NCI-H146 treated with DMSO at 0.1 percent for 48 hours (cell line): ENCODE results near the gene ARHGAP8.

Source experiments
- DNase-seq: peaks from one replicate; lab custom pipeline; 2025; ENCODE audit not compliant: unreplicated experiment; lab: John Stamatoyannopoulos, UW

The ARHGAP8 gene

GRCh38 chr22:44724859-44725258 is 27.5 kb upstream of the ARHGAP8 start:
- DNase-seq: no peak

GRCh38 chr22:44726439-44726838 is 25.9 kb upstream of the ARHGAP8 start:
- DNase-seq: no peak

DNA sequence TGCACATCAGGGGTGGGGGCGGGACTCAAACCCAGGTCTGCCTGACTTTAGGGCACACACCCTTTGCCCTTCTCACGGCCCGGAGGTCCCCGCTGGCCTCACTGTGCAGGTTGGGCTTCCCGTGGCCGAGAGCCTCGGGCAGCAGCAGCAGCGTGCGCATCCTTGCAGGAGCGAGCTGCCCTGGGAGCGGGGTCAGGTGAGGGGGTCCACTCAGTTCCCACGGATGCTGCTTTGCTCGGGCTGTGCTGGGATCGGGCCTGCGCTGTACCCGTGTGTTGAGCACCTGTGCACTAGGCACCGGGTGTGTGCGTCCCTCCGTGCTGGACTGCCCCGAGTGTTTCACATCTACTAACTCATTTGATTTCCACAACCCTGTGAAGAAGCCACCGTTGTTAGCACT is 25.2 kb upstream of the ARHGAP8 start:
- DNase-seq: no peak

- DNase-seq: no peak
These were observed 24.7 kb upstream of the ARHGAP8 start for GRCh38 chr22:44727709-44728108.

DNA sequence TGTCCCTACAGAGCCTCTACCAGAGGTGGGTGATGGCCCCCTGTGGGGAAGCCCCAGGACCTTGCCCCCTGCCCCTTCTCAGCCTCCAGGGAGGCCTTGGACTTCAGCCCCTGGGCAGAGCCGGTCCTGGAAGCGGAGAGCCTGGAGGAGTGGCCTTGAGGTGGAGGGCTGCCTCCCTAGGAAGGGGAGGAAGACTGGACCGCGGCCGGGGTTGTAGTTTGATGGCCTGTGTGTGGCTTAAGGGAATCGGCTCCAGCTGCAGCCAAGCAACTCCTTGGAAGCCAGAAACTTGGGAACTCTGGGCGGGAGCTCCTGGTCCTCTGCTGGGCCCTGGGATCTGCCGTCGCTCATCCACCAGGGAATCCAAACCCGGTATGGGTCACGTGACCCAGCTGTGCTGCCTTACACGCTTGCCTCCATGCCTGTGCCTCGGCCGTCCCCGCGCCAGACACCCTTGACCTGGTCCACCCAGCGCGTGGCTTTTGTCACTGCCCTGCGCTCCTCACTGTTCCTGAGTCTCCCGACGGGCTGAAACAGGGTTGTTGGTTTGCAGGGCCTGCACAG is 23.5 kb upstream of the ARHGAP8 start:
- DNase-seq: no peak

DNA sequence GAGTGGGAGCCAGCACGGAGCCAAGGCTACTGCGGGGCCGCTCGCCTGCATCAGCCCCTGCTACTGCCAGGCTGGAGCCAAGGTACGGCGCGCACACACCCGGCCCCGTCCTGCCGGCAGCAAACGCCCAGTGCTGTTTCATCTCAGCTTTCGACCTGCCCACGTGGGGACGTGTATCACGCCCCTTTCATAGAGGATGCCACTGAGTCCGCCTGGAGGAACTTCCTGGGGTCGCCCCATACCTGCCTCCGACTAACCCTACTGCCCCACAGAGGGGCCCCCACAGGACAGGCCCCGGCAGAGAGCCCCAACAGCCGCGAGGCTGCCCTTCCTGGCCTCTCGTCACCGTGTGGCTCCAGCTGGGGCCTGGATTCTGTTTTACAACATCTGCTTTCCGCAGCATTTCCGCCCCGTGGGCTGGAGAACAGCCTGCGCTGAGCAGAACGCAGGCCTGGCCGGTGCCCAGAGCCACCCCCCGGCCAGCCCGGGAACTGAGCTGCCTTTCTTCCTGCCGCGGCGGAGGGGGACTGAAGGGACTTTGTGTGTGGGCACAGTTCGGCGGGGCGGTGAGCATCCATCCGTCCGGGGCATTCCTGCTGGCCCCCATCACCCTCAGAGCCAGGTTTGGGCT is 22.9 kb upstream of the ARHGAP8 start:
- DNase-seq: no peak

DNA sequence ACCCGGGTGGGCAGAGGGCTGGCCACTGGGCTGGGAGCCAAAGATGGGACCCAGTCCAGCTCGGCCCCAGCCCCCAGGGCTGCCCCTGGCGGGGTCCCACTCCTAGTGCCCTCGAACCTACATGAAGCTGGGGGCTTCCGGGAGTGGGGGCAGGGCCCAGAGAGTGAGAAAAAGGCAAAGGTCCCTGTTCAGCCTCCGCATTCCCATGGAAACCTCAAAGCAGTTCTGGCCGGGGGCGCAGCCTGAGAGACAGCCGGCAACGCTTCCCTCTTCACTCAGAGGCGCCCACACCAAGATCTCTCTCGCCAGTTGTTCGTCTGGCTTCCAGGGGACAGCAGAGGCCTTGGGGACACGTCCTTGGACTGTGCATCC is 22.4 kb upstream of the ARHGAP8 start:
- DNase-seq: no peak

DNA sequence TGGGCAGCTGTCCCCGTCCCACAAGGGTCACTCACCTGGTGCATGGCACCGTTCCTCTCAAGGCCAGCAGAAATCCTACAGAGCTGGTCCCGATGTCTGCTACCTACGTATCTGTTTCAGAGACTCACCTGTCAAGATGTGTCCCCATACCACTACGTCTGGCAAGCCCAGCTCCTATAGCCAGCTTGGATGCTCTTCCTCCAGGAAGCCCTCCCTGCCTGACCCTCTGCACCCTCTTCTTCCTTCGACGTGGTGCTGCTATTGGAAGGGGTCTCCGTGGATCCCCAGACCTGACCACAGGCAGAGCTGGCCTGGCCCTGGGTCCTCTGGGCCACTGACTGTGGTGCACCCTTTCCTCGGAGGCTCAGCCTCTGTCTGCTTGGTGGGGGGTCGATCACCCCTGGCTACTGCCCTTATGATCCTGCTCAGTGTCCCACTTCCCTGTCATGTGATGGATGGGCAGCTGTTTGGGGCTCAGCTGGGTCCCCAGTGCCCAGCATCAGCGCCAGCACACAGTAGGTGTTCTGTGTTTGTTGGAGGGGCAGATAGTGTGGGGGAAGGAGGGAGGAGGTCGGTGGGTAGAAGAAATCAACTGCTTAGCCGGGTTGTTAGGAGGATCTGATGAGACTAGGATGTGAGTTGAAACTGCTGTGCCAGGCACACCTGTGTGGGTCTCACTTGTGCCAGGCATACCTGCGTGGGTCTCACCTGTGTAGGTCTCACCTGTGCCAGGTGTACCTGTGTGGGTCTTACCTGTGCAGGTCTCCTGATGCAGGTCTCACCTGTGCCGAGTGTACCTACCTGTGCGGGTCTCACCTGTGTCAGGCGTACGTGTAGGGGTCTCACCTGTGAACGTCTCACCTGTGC is 21.7 kb upstream of the ARHGAP8 start:
- DNase-seq: no peak

GRCh38 chr22:44731357-44731970 is 20.9 kb upstream of the ARHGAP8 start:
- no peak for DNase-seq

DNA sequence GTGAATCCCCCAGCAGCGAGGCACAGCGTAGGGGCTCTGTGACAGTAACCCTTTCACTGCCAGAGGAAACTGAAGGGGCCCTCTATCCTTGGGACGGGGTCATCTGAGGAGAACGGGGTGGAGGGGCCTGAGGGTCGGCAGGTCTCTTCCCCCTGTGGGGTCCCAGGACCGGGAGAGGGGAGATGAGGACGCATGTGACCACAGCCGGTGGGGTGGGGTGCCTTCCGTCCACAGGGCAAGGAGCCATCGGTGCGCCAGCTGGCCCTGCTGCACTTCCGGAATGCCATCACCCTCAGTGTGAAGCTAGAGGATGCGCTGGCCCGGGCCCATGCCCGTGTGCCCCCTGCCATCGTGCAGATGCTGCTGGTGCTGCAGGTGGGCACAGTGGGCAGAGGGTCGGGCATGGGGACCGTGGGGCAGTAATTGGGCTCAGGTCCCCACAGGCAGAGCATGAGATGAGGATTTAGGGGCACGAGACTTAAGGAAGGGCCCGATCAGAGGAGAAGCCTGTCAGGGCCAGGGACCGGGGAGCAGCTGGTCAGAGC is 20.3 kb upstream of the ARHGAP8 start:
- DNase-seq: no peak

DNA sequence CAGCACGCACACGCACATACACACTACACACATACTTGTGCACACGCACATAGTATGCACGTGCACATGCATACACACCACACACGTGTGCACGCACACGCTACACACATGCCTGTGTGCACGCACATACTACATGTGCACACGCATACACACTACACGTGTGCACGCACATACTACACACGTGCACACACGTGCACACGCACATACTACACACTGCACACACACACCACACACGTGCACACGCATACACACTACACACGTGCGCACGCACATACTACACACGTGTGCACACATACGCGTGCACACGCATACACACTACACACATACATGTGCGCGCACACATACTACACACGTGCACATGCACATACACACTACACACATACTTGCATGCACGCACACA is 19.7 kb upstream of the ARHGAP8 start:
- DNase-seq: no peak

DNA sequence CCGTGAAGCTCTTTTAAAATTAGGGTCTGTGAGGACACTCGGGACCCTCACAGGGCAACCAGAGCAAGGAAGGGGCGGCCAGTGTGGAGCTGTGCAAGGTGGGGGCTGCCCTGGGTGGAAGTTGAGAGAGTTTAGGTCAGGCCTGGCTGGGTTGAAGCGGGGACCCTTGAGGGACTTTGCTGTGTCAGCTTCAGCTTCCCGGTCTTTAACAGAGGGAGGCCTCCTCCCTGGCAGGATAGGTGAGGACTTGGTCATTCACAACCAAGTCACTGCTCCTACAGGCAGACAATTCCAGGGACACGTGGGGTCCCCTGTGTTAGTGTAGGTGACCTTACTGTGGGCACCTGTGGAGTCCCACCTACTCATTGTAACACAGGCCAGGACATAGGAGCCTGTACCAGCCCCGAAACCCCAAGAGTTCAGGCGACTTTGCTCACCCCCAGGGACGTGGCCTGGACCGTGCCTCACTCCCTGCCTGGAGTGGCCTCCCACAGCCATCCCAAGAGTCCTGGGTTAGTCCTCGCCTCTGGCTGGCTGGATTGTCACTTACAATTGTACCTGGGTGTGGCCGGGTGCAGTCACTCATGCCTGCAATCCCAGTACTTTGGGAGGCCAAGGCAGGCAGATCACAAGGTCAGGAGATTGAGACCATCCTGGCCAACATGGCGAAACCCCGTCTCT is 18.8 kb upstream of the ARHGAP8 start:
- no peak for DNase-seq

GRCh38 chr22:44734278-44734677 is 18.1 kb upstream of the ARHGAP8 start:
- DNase-seq: no peak

DNA sequence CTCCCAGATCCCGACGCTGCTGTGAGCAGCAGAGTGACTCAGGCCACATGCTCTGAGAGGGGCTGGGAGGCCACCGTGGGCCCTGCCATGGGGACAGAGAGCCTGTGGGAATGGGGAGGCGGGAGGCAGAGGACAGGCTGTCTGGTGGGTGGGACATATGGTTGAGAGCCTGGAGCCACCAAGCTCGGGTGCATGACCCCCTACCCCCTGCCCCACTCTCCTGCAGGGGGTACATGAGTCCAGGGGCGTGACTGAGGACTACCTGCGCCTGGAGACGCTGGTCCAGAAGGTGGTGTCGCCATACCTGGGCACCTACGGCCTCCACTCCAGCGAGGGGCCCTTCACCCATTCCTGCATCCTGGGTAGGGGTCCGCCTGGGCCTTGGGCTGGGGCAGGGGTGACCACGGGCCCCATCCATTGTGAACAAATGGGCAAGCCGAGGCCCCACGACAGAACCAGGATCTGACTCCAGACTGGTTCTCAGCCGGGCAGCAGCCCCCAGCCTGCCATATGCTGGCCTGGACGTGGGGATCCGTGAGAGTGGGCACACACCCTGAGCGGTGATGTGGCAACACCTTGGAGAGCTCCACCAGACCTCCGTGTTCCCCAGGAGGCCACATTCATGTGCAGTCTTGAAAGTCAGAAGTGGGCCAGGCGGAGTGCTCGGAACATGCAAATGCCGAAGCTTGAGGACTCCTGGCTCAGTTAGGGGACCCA is 17.4 kb upstream of the ARHGAP8 start:
- DNase-seq: no peak

GRCh38 chr22:44735518-44736428 is 16.6 kb upstream of the ARHGAP8 start:
- peak; percentile 3 for DNase-seq

- DNase-seq: no peak
These were observed 15.6 kb upstream of the ARHGAP8 start for GRCh38 chr22:44736581-44737405.

- DNase-seq: no peak
These were observed 14.7 kb upstream of the ARHGAP8 start for GRCh38 chr22:44737406-44738346.
